IMR-90 (cell line): Measurements from ENCODE around the gene MALRD1. TPM values are rescaled to one million over a fixed set of nuclear protein-coding genes. Genes with fewer than 3 reads are reported as not detected.

Experiments used
- ATAC-seq: fragments of 200-7000 bp; cut with Tn5 transposase; 2 replicates; pipeline ENCODE4 v1.9.1; 2020; ENCODE audit warnings: low read depth, mild to moderate bottlenecking, moderate library complexity
- BruUV-seq: library from RNA; stranded (reverse); fragments of 400-500 nt; replicated peaks from 2 replicates; lab custom pipeline; 2021; lab: Mats Ljungman, UMichigan
- CTCF ChIA-PET: fragments of 300-600 bp; formaldehyde crosslinking; extraction: SDS; loops from one replicate; lab custom pipeline; 2021; ENCODE audit warnings: antibody characterized with exemption; lab: Yijun Ruan, JAX
- POLR2A ChIA-PET: fragments of 300-600 bp; sonication (Branson Sonifier 250); formaldehyde crosslinking; loops from one replicate; lab custom pipeline; 2022; ENCODE audit warnings: antibody characterized with exemption; ENCODE audit not compliant: unreplicated experiment; lab: Charles Lee
- DNase-seq: peaks from one replicate; pipeline ENCODE4 v3.0.0; 2013
- H2AFZ ChIP-seq: replicated peaks from 2 replicates; pipeline ENCODE3; 2013; ENCODE audit warnings: low read length, mild to moderate bottlenecking; ENCODE audit not compliant: poor library complexity
- H2AK5ac ChIP-seq: 2 replicates; pipeline ENCODE4 v1.6.1; 2013; ENCODE audit warnings: low read depth, low read length, inconsistent platforms
- H2AK9ac ChIP-seq: replicated peaks from 2 replicates; pipeline ENCODE3; 2013; ENCODE audit warnings: mild to moderate bottlenecking, low read depth, low read length, moderate library complexity; ENCODE audit not compliant: poor library complexity
- H2BK120ac ChIP-seq: 2 replicates; pipeline ENCODE4 v1.6.1; 2013; ENCODE audit warnings: low read depth, low read length, inconsistent platforms
- H2BK15ac ChIP-seq: 3 replicates; pipeline ENCODE4 v1.6.1; 2013; ENCODE audit warnings: low read depth, low read length, inconsistent platforms
- H2BK20ac ChIP-seq: 2 replicates; pipeline ENCODE4 v1.6.1; 2013; ENCODE audit warnings: low read depth, mild to moderate bottlenecking, inconsistent platforms, low read length, moderate library complexity
- H2BK5ac ChIP-seq: 2 replicates; pipeline ENCODE4 v1.6.1; 2013; ENCODE audit warnings: mild to moderate bottlenecking, low read depth, low read length, inconsistent platforms; ENCODE audit not compliant: poor library complexity, severe bottlenecking
- H3K14ac ChIP-seq: replicated peaks from 2 replicates; pipeline ENCODE4 v1.6.1; 2013; ENCODE audit warnings: low read depth, low read length, inconsistent platforms
- H3K18ac ChIP-seq: 2 replicates; pipeline ENCODE4 v1.6.1; 2013; ENCODE audit warnings: low read depth, low read length, control low read depth
- H3K23ac ChIP-seq: 2 replicates; pipeline ENCODE4 v1.6.1; 2013; ENCODE audit warnings: low read depth, low read length, inconsistent platforms
- H3K27ac ChIP-seq: 2 replicates; pipeline ENCODE4 v1.5.1; 2013; ENCODE audit warnings: mild to moderate bottlenecking, control low read depth, low read length; ENCODE audit not compliant: insufficient read depth
- H3K27me3 ChIP-seq: 2 replicates; pipeline ENCODE4 v1.6.1; 2013; ENCODE audit warnings: low read length; ENCODE audit not compliant: control insufficient read depth, insufficient read depth
- H3K36me3 ChIP-seq: 2 replicates; pipeline ENCODE4 v1.6.1; 2013; ENCODE audit warnings: low read length, mixed read lengths; ENCODE audit not compliant: control insufficient read depth, insufficient read depth
- H3K4ac ChIP-seq: 2 replicates; pipeline ENCODE4 v1.6.1; 2013; ENCODE audit warnings: low read depth, low read length, inconsistent platforms
- H3K4me1 ChIP-seq: 2 replicates; pipeline ENCODE4 v1.6.1; 2013; ENCODE audit warnings: low read length, mixed read lengths; ENCODE audit not compliant: control insufficient read depth, insufficient read depth
- H3K4me2 ChIP-seq: 2 replicates; pipeline ENCODE4 v1.6.1; 2013; ENCODE audit warnings: low read depth, mild to moderate bottlenecking, control low read depth, low read length, moderate library complexity
- H3K4me3 ChIP-seq: 2 replicates; pipeline ENCODE4 v1.5.1; 2013; ENCODE audit warnings: low read depth, mild to moderate bottlenecking, control low read depth, low read length, moderate library complexity; ENCODE audit not compliant: insufficient read depth
- H3K56ac ChIP-seq: 2 replicates; pipeline ENCODE4 v1.6.1; 2013; ENCODE audit warnings: low read length, inconsistent platforms; ENCODE audit not compliant: insufficient read depth; ENCODE audit errors: extremely low read depth
- H3K79me1 ChIP-seq, 2 experiments: 2 replicates each; pipeline ENCODE4 v1.6.1; 2013; ENCODE audit warnings: low read length in 2 of 2, inconsistent platforms in 1 of 2, low read depth in 1 of 2
- H3K9ac ChIP-seq: 2 replicates; pipeline ENCODE4 v1.6.1; 2013; ENCODE audit warnings: low read depth, low read length, control low read depth
- H3K9me1 ChIP-seq: 2 replicates; pipeline ENCODE4 v1.6.1; 2013; ENCODE audit warnings: low read length, inconsistent platforms; ENCODE audit not compliant: insufficient read depth
- H3K9me3 ChIP-seq: 2 replicates; pipeline ENCODE4 v1.6.1; 2013; ENCODE audit warnings: low read length; ENCODE audit not compliant: control insufficient read depth, insufficient read depth
- H4K20me1 ChIP-seq: 2 replicates; pipeline ENCODE4 v1.6.1; 2013; ENCODE audit warnings: low read length, inconsistent platforms; ENCODE audit not compliant: insufficient read depth
- H4K5ac ChIP-seq: 2 replicates; pipeline ENCODE4 v1.6.1; 2013; ENCODE audit warnings: mild to moderate bottlenecking, low read depth, low read length, control low read depth
- H4K8ac ChIP-seq, 2 experiments: 2 replicates each; pipeline ENCODE4 v1.6.1; 2013; ENCODE audit warnings: low read depth in 2 of 2, low read length in 2 of 2, control low read depth in 1 of 2, inconsistent platforms in 1 of 2
- H4K91ac ChIP-seq: 2 replicates; pipeline ENCODE4 v1.6.1; 2013; ENCODE audit warnings: low read depth, low read length, inconsistent platforms; ENCODE audit not compliant: insufficient read depth
- BHLHE40 ChIP-seq: fragments of 150-350 bp; IDR thresholded peaks from 2 replicates; pipeline ENCODE4 v1.6.1; 2016; ENCODE audit warnings: mild to moderate bottlenecking, low read depth, low read length
- CEBPB ChIP-seq: IDR thresholded peaks from 2 replicates; pipeline ENCODE4 v1.6.1; 2012; ENCODE audit warnings: low read depth, low read length, improper control_type of control experiment
- CHD1 ChIP-seq: IDR thresholded peaks from 2 replicates; pipeline ENCODE4 v1.6.1; 2012; ENCODE audit warnings: low read depth, low read length, improper control_type of control experiment
- ELK1 ChIP-seq: fragments of 150-350 bp; IDR thresholded peaks from 2 replicates; pipeline ENCODE4 v1.6.1; 2016; ENCODE audit warnings: low read depth, mild to moderate bottlenecking, low read length, moderate library complexity, borderline replicate concordance
- MAZ ChIP-seq: IDR thresholded peaks from 2 replicates; pipeline ENCODE4 v1.6.1; 2012; ENCODE audit warnings: low read depth, mild to moderate bottlenecking, low read length, improper control_type of control experiment, moderate library complexity, borderline replicate concordance
- MXI1 ChIP-seq: IDR thresholded peaks from 2 replicates; pipeline ENCODE4 v1.6.1; 2012; ENCODE audit warnings: low read depth, mild to moderate bottlenecking, low read length, moderate library complexity, borderline replicate concordance
- NFE2L2 ChIP-seq: fragments of 150-350 bp; IDR thresholded peaks from 2 replicates; pipeline ENCODE4 v1.6.1; 2016; ENCODE audit warnings: low read depth, mild to moderate bottlenecking, low read length
- POLR2A ChIP-seq: IDR thresholded peaks from 2 replicates; pipeline ENCODE4 v1.6.1; 2012; ENCODE audit warnings: mild to moderate bottlenecking, low read depth, low read length
- RAD21 ChIP-seq: IDR thresholded peaks from 2 replicates; pipeline ENCODE4 v1.6.1; 2012; ENCODE audit warnings: low read length, improper control_type of control experiment
- RCOR1 ChIP-seq: IDR thresholded peaks from 2 replicates; pipeline ENCODE4 v1.6.1; 2012; ENCODE audit warnings: mild to moderate bottlenecking, low read length, improper control_type of control experiment; ENCODE audit not compliant: insufficient replicate concordance
- RFX5 ChIP-seq: IDR thresholded peaks from 2 replicates; pipeline ENCODE4 v1.8.0; 2012; ENCODE audit warnings: low read depth, mild to moderate bottlenecking, low read length, moderate library complexity
- SMC3 ChIP-seq: fragments of 150-350 bp; IDR thresholded peaks from 2 replicates; pipeline ENCODE4 v1.6.1; 2016; ENCODE audit warnings: low read depth, mild to moderate bottlenecking, antibody characterized with exemption, low read length, moderate library complexity
- USF2 ChIP-seq: fragments of 150-350 bp; IDR thresholded peaks from 2 replicates; pipeline ENCODE4 v1.6.1; 2017; ENCODE audit warnings: mild to moderate bottlenecking, antibody characterized with exemption, low read length, low read depth
- WGBS, 2 experiments: methylation state at CpG; one replicate each; pipeline versions ENCODE4 v1.1.5 to v1.1.7; 2013; ENCODE audit warnings: missing lambda C conversion rate in 2 of 2; ENCODE audit not compliant: insufficient read length in 1 of 2; ENCODE audit errors: extremely low coverage in 2 of 2; 5-methylcytosine and 5-hydroxymethylcytosine counted together
- dilution Hi-C: fragments of 300-500 bp; cut with HindIII; formaldehyde crosslinking; loops from one replicate; pipeline ENCODE4 v1.14.3; 2018; ENCODE audit warnings: low sequenced_read_pairs; ENCODE audit not compliant: unreplicated experiment
- in situ Hi-C: fragments of 300-500 bp; cut with MboI; formaldehyde crosslinking; loops from 3 replicates; pipeline ENCODE4 v1.14.3; 2019; ENCODE audit warnings: low sequenced_read_pairs, inconsistent platforms, mixed read lengths
- intact Hi-C: fragments of 100-400 bp; cut with micrococcal nuclease; formaldehyde crosslinking; loops from 2 replicates; pipeline ENCODE4 v1.10.0; 2022
- polyA plus RNA-seq, 3 experiments: library from polyadenylated mRNA; depleted of rRNA; stranded (reverse); fragments of >200 nt; gene quantifications; 2 replicates each; pipeline ENCODE4 v1.2.3, GENCODE V29; 2012; ENCODE audit warnings: low replicate concordance in 1 of 3
- total RNA-seq: library from RNA; depleted of rRNA; stranded (reverse); fragments of >200 nt; gene quantifications from 2 replicates; pipeline ENCODE4 v1.2.3, GENCODE V29; 2012

MALRD1 gene
- total and polyA plus RNA-seq, 2 of the 4 experiments (the other 2 are of a cell fraction) = 0.34 to 1.1 TPM

DNA sequence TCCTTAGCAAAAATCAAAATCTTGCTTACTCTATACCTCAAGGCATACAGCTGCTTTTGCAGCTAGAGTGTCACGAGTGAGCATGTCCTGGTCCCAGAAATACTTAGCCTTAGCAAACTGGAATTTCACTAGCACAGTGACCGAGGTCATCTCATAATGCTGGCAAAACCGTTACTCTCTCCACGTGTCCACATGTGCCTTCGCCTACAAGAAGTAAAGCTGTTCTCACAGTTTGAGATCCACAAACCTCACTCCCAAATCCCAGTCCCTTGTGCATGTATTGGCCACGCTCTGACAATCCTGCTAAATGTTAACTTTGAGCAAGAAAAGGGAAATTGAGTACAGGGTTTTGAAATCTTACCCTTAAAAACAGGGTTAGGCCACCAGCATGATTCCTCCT, 656.6 kb downstream of the MALRD1 start:
- peak overlapping the region; percentile 97 for H2BK120ac ChIP-seq
- no peak overlapping the region for H3K56ac ChIP-seq
- peak overlapping the region; percentile 92; the same call in 2 of the 3 replicates for H2BK15ac ChIP-seq
- H3K4ac ChIP-seq = peak overlapping the region; percentile 92
- intact Hi-C loops = no loop called here
- H2AK9ac ChIP-seq = no peak overlapping the region
- no peaks in the 10 kb centered on the region for H3K27me3 ChIP-seq
- peaks cover 12% of the 10 kb centered on the region for H3K4me1 ChIP-seq
- no peaks in the 10 kb centered on the region for H3K36me3 ChIP-seq
- CTCF ChIA-PET = no interaction called here
- peak overlapping the region; percentile 68 for H3K18ac ChIP-seq
- H2BK20ac ChIP-seq = peak overlapping the region; percentile 99
- no peaks in the 10 kb centered on the region for H3K9me3 ChIP-seq
- dilution Hi-C loops = no loop called here
- peak overlapping the region; percentile 95 for H2AK5ac ChIP-seq
- H3K9me1 ChIP-seq = peaks cover 5% of the 10 kb centered on the region
- H3K79me1 ChIP-seq = no peaks in the 10 kb centered on the region
- H4K20me1 ChIP-seq = no peaks in the 10 kb centered on the region
- H4K8ac ChIP-seq = peak overlapping the region; percentile 7 to 66; a peak in 2 of 4 replicates
- H4K91ac ChIP-seq = peak overlapping the region; percentile 95
- peak overlapping the region; percentile 27 for H2AFZ ChIP-seq
- in situ Hi-C loops = no loop called here
- 92% methylated on average over 3 of the region's 6 CpGs; no CpG with 5 or more reads in 1 of the 2 experiments for WGBS, 2 experiments
- no peak; the same call in 1 of the 2 replicates for ATAC-seq
- H3K23ac ChIP-seq = no peak overlapping the region
- H2BK5ac ChIP-seq = peak overlapping the region; percentile 52
- POLR2A ChIA-PET = no interaction called here
- no peak overlapping the region for H3K4me3 ChIP-seq
- H3K4me2 ChIP-seq = no peak overlapping the region
- no peak for TF ChIP-seq MXI1
- TF ChIP-seq MAZ = no peak
- no peak for TF ChIP-seq RAD21
- no peak for TF ChIP-seq RFX5
- no peak for TF ChIP-seq ELK1
- TF ChIP-seq USF2 = no peak
- TF ChIP-seq CEBPB = no peak
- no peak for TF ChIP-seq SMC3
- TF ChIP-seq CHD1 = no peak
- TF ChIP-seq POLR2A = no peak
- TF ChIP-seq RCOR1 = no peak
- TF ChIP-seq NFE2L2 = no peak
- no peak for TF ChIP-seq BHLHE40
- no peak overlapping the region for H3K9ac ChIP-seq
- peak overlapping the region; percentile 85 for H3K14ac ChIP-seq
- BruUV-seq = no TSS peak
- no peak for DNase-seq
- H4K5ac ChIP-seq = peak overlapping the region; percentile 11
- H3K27ac ChIP-seq = peak overlapping the region; percentile 35; the same call in 1 of the 2 replicates
